IMR-90 (cell line): Measurements from ENCODE around the gene HTATSF1. TPM values are rescaled to one million over a fixed set of nuclear protein-coding genes. Genes with fewer than 3 reads are reported as not detected.

Experiments used
- ATAC-seq: fragments of 200-7000 bp; cut with Tn5 transposase; 2 replicates; pipeline ENCODE4 v1.9.1; 2020; ENCODE audit warnings: low read depth, mild to moderate bottlenecking, moderate library complexity
- BruUV-seq: library from RNA; stranded (reverse); fragments of 400-500 nt; replicated peaks from 2 replicates; lab custom pipeline; 2021; lab: Mats Ljungman, UMichigan
- CTCF ChIA-PET: fragments of 300-600 bp; formaldehyde crosslinking; extraction: SDS; loops from one replicate; lab custom pipeline; 2021; ENCODE audit warnings: antibody characterized with exemption; lab: Yijun Ruan, JAX
- POLR2A ChIA-PET: fragments of 300-600 bp; sonication (Branson Sonifier 250); formaldehyde crosslinking; loops from one replicate; lab custom pipeline; 2022; ENCODE audit warnings: antibody characterized with exemption; ENCODE audit not compliant: unreplicated experiment; lab: Charles Lee
- DNase-seq: peaks from one replicate; pipeline ENCODE4 v3.0.0; 2013
- H2AFZ ChIP-seq: replicated peaks from 2 replicates; pipeline ENCODE3; 2013; ENCODE audit warnings: low read length, mild to moderate bottlenecking; ENCODE audit not compliant: poor library complexity
- H2AK5ac ChIP-seq: 2 replicates; pipeline ENCODE4 v1.6.1; 2013; ENCODE audit warnings: low read depth, low read length, inconsistent platforms
- H2AK9ac ChIP-seq: replicated peaks from 2 replicates; pipeline ENCODE3; 2013; ENCODE audit warnings: mild to moderate bottlenecking, low read depth, low read length, moderate library complexity; ENCODE audit not compliant: poor library complexity
- H2BK120ac ChIP-seq: 2 replicates; pipeline ENCODE4 v1.6.1; 2013; ENCODE audit warnings: low read depth, low read length, inconsistent platforms
- H2BK15ac ChIP-seq: 3 replicates; pipeline ENCODE4 v1.6.1; 2013; ENCODE audit warnings: low read depth, low read length, inconsistent platforms
- H2BK20ac ChIP-seq: 2 replicates; pipeline ENCODE4 v1.6.1; 2013; ENCODE audit warnings: low read depth, mild to moderate bottlenecking, inconsistent platforms, low read length, moderate library complexity
- H2BK5ac ChIP-seq: 2 replicates; pipeline ENCODE4 v1.6.1; 2013; ENCODE audit warnings: mild to moderate bottlenecking, low read depth, low read length, inconsistent platforms; ENCODE audit not compliant: poor library complexity, severe bottlenecking
- H3K14ac ChIP-seq: replicated peaks from 2 replicates; pipeline ENCODE4 v1.6.1; 2013; ENCODE audit warnings: low read depth, low read length, inconsistent platforms
- H3K18ac ChIP-seq: 2 replicates; pipeline ENCODE4 v1.6.1; 2013; ENCODE audit warnings: low read depth, low read length, control low read depth
- H3K23ac ChIP-seq: 2 replicates; pipeline ENCODE4 v1.6.1; 2013; ENCODE audit warnings: low read depth, low read length, inconsistent platforms
- H3K27ac ChIP-seq: 2 replicates; pipeline ENCODE4 v1.5.1; 2013; ENCODE audit warnings: mild to moderate bottlenecking, control low read depth, low read length; ENCODE audit not compliant: insufficient read depth
- H3K27me3 ChIP-seq: 2 replicates; pipeline ENCODE4 v1.6.1; 2013; ENCODE audit warnings: low read length; ENCODE audit not compliant: control insufficient read depth, insufficient read depth
- H3K36me3 ChIP-seq: 2 replicates; pipeline ENCODE4 v1.6.1; 2013; ENCODE audit warnings: low read length, mixed read lengths; ENCODE audit not compliant: control insufficient read depth, insufficient read depth
- H3K4ac ChIP-seq: 2 replicates; pipeline ENCODE4 v1.6.1; 2013; ENCODE audit warnings: low read depth, low read length, inconsistent platforms
- H3K4me1 ChIP-seq: 2 replicates; pipeline ENCODE4 v1.6.1; 2013; ENCODE audit warnings: low read length, mixed read lengths; ENCODE audit not compliant: control insufficient read depth, insufficient read depth
- H3K4me2 ChIP-seq: 2 replicates; pipeline ENCODE4 v1.6.1; 2013; ENCODE audit warnings: low read depth, mild to moderate bottlenecking, control low read depth, low read length, moderate library complexity
- H3K4me3 ChIP-seq: 2 replicates; pipeline ENCODE4 v1.5.1; 2013; ENCODE audit warnings: low read depth, mild to moderate bottlenecking, control low read depth, low read length, moderate library complexity; ENCODE audit not compliant: insufficient read depth
- H3K56ac ChIP-seq: 2 replicates; pipeline ENCODE4 v1.6.1; 2013; ENCODE audit warnings: low read length, inconsistent platforms; ENCODE audit not compliant: insufficient read depth; ENCODE audit errors: extremely low read depth
- H3K79me1 ChIP-seq, 2 experiments: 2 replicates each; pipeline ENCODE4 v1.6.1; 2013; ENCODE audit warnings: low read length in 2 of 2, inconsistent platforms in 1 of 2, low read depth in 1 of 2
- H3K9ac ChIP-seq: 2 replicates; pipeline ENCODE4 v1.6.1; 2013; ENCODE audit warnings: low read depth, low read length, control low read depth
- H3K9me1 ChIP-seq: 2 replicates; pipeline ENCODE4 v1.6.1; 2013; ENCODE audit warnings: low read length, inconsistent platforms; ENCODE audit not compliant: insufficient read depth
- H3K9me3 ChIP-seq: 2 replicates; pipeline ENCODE4 v1.6.1; 2013; ENCODE audit warnings: low read length; ENCODE audit not compliant: control insufficient read depth, insufficient read depth
- H4K20me1 ChIP-seq: 2 replicates; pipeline ENCODE4 v1.6.1; 2013; ENCODE audit warnings: low read length, inconsistent platforms; ENCODE audit not compliant: insufficient read depth
- H4K5ac ChIP-seq: 2 replicates; pipeline ENCODE4 v1.6.1; 2013; ENCODE audit warnings: mild to moderate bottlenecking, low read depth, low read length, control low read depth
- H4K8ac ChIP-seq, 2 experiments: 2 replicates each; pipeline ENCODE4 v1.6.1; 2013; ENCODE audit warnings: low read depth in 2 of 2, low read length in 2 of 2, control low read depth in 1 of 2, inconsistent platforms in 1 of 2
- H4K91ac ChIP-seq: 2 replicates; pipeline ENCODE4 v1.6.1; 2013; ENCODE audit warnings: low read depth, low read length, inconsistent platforms; ENCODE audit not compliant: insufficient read depth
- BHLHE40 ChIP-seq: fragments of 150-350 bp; IDR thresholded peaks from 2 replicates; pipeline ENCODE4 v1.6.1; 2016; ENCODE audit warnings: mild to moderate bottlenecking, low read depth, low read length
- WGBS, 2 experiments: methylation state at CpG; one replicate each; pipeline versions ENCODE4 v1.1.5 to v1.1.7; 2013; ENCODE audit warnings: missing lambda C conversion rate in 2 of 2; ENCODE audit not compliant: insufficient read length in 1 of 2; ENCODE audit errors: extremely low coverage in 2 of 2; 5-methylcytosine and 5-hydroxymethylcytosine counted together
- dilution Hi-C: fragments of 300-500 bp; cut with HindIII; formaldehyde crosslinking; loops from one replicate; pipeline ENCODE4 v1.14.3; 2018; ENCODE audit warnings: low sequenced_read_pairs; ENCODE audit not compliant: unreplicated experiment
- in situ Hi-C: fragments of 300-500 bp; cut with MboI; formaldehyde crosslinking; loops from 3 replicates; pipeline ENCODE4 v1.14.3; 2019; ENCODE audit warnings: low sequenced_read_pairs, inconsistent platforms, mixed read lengths
- intact Hi-C: fragments of 100-400 bp; cut with micrococcal nuclease; formaldehyde crosslinking; loops from 2 replicates; pipeline ENCODE4 v1.10.0; 2022
- polyA plus RNA-seq, 3 experiments: library from polyadenylated mRNA; depleted of rRNA; stranded (reverse); fragments of >200 nt; gene quantifications; 2 replicates each; pipeline ENCODE4 v1.2.3, GENCODE V29; 2012; ENCODE audit warnings: low replicate concordance in 1 of 3
- total RNA-seq: library from RNA; depleted of rRNA; stranded (reverse); fragments of >200 nt; gene quantifications from 2 replicates; pipeline ENCODE4 v1.2.3, GENCODE V29; 2012

HTATSF1 gene
- total and polyA plus RNA-seq, 2 of the 4 experiments (the other 2 are of a cell fraction), result 6.8 to 19.0 TPM

DNA sequence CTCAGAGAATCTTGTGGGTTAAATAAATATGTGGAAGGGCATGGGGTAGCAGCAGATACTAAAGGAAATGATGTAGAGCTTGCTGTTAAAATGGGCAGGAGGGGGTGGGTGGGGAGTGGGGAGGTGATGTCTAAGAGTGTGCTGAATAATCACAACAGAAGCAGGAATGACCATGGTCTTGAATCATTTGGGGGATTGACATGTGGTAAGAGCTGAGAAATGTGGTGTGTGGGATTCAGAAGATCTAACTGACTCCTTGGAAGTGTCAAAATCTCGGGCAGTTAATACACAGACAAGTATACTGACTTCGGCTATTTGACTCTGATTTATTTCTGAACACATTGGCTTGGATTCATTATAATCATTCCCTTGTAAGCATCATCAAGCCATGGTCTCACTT is 41.4 kb downstream of the HTATSF1 start:
- no peak overlapping the region for H3K4me3 ChIP-seq
- no peak overlapping the region for H2AK5ac ChIP-seq
- BruUV-seq, result no TSS peak
- no peak overlapping the region for H2AFZ ChIP-seq
- no peak overlapping the region for H2BK20ac ChIP-seq
- H2AK9ac ChIP-seq, result no peak overlapping the region
- DNase-seq (no peak), ATAC-seq (no peak)
- H3K9ac ChIP-seq, result no peak overlapping the region
- no peaks in the 10 kb centered on the region for H4K20me1 ChIP-seq
- 30% methylated on average over 2 of the region's 2 CpGs; no CpG with 5 or more reads in 1 of the 2 experiments for WGBS, 2 experiments
- H3K14ac ChIP-seq, result no peak overlapping the region
- H3K27ac ChIP-seq, result no peak overlapping the region
- no peak overlapping the region for H3K4ac ChIP-seq
- no peak for TF ChIP-seq BHLHE40
- no peak overlapping the region for H2BK15ac ChIP-seq
- H3K79me1 ChIP-seq, result no peaks in the 10 kb centered on the region
- H4K8ac ChIP-seq, result no peak overlapping the region
- H2BK120ac ChIP-seq, result no peak overlapping the region
- no peak overlapping the region for H3K18ac ChIP-seq
- POLR2A ChIA-PET, result no interaction called here
- no peak overlapping the region for H3K23ac ChIP-seq
- peaks cover 7% of the 10 kb centered on the region for H3K27me3 ChIP-seq
- no peak overlapping the region for H4K5ac ChIP-seq
- H3K56ac ChIP-seq, result no peak overlapping the region
- no peak overlapping the region for H4K91ac ChIP-seq
- CTCF ChIA-PET, result no interaction called here
- in situ Hi-C loops, result no loop called here
- H3K36me3 ChIP-seq, result no peaks in the 10 kb centered on the region
- H3K4me1 ChIP-seq, result no peaks in the 10 kb centered on the region
- no peaks in the 10 kb centered on the region for H3K9me1 ChIP-seq
- intact Hi-C loops, result no loop called here
- H3K4me2 ChIP-seq, result no peak overlapping the region
- dilution Hi-C loops, result no loop called here
- H3K9me3 ChIP-seq, result no peaks in the 10 kb centered on the region
- no peak overlapping the region for H2BK5ac ChIP-seq
